K562 (cell line): ENCODE results near the gene MRRF. TPM values are rescaled to one million over a fixed set of nuclear protein-coding genes. Genes with fewer than 3 reads are reported as not detected.
A peak's percentile ranks its signal among the peaks of the same experiment; 100 is the strongest.

Experiments used
- GABPA ChIP-seq: fragments of 200-800 bp; sonication (Bioruptor generic); conservative IDR thresholded peaks from 2 replicates; pipeline ENCODE4 v1.6.1; 2016; ENCODE audit warnings: low read depth, missing genetic modification characterization, missing compliant biosample characterization
- KLF6 ChIP-seq: fragments of 250-450 bp; sonication (Bioruptor Pico); IDR thresholded peaks from 2 replicates; pipeline ENCODE4 v1.4.0; 2020; ENCODE audit warnings: mild to moderate bottlenecking, moderate library complexity, borderline replicate concordance
- NBN ChIP-seq: fragments of 450-650 bp; IDR thresholded peaks from 2 replicates; pipeline ENCODE4 v1.6.1; 2016; ENCODE audit warnings: low read depth, mild to moderate bottlenecking
- NR2C2 ChIP-seq, 2 experiments: fragments of 200-800 bp in 1 of 2; sonication (Bioruptor generic) in 1 of 2; sonication (generic) in 1 of 2; formaldehyde crosslinking in 1 of 2; IDR thresholded peaks; 2 replicates each; pipeline versions ENCODE4 v1.6.1 to v1.8.0; 2016 to 2022; ENCODE audit warnings: mild to moderate bottlenecking in 1 of 2, missing compliant biosample characterization in 1 of 2, missing genetic modification characterization in 1 of 2, missing genetic modification reagents in 1 of 2
- PHB2 ChIP-seq: fragments of 450-650 bp; IDR thresholded peaks from 2 replicates; pipeline ENCODE4 v1.6.1; 2017; ENCODE audit warnings: low read depth
- RBFOX2 ChIP-seq: fragments of 200-400 bp; formaldehyde crosslinking; IDR thresholded peaks from 2 replicates; pipeline ENCODE4 v1.6.1; 2017; ENCODE audit warnings: low read depth, mild to moderate bottlenecking, low read length, moderate library complexity
- TFAM ChIP-seq: fragments of 250-450 bp; sonication (Bioruptor Pico); conservative IDR thresholded peaks from 2 replicates; pipeline ENCODE4 v1.5.0; 2021; ENCODE audit warnings: mild to moderate bottlenecking, moderate library complexity
- ZNF830 ChIP-seq: fragments of 250-450 bp; sonication (Bioruptor Pico); IDR thresholded peaks from 2 replicates; pipeline ENCODE4 v1.5.0; 2021; ENCODE audit warnings: mild to moderate bottlenecking
- polyA plus RNA-seq, 8 experiments: library from polyadenylated mRNA; depleted of rRNA in 4 of 8; stranded (reverse) in 5 of 8; unstranded in 3 of 8; fragments of >200 nt; fragmentation: Nextera tagmentation in 2 of 8; fragmentation: Illumina TruSeq in 1 of 8; extraction: Ambion mirVana in 2 of 8; extraction: Trizol in 1 of 8; gene quantifications; 2 replicates each; pipeline versions ENCODE4 v1.2.1 to v1.2.3, GENCODE V29; 2011 to 2014; ENCODE audit warnings: inconsistent platforms in 1 of 8, missing spikeins in 1 of 8
- total RNA-seq, 7 experiments: library from RNA; depleted of rRNA in 6 of 7; stranded (reverse); fragments of >200 nt in 6 of 7; fragmentation: Illumina TruSeq in 2 of 7; extraction: Trizol in 2 of 7; gene quantifications; 2 replicates each; pipeline versions ENCODE4 v1.2.1 to v1.2.3, GENCODE V29; 2011 to 2021; ENCODE audit warnings: low replicate concordance in 1 of 7
- TF ChIP-seq, protein P1 (sequence below), 2 experiments: fragments of 150-350 bp in 1 of 2; IDR thresholded peaks; 2 replicates each; pipeline ENCODE4 v1.6.1; 2012 to 2016; ENCODE audit warnings: low read depth in 2 of 2, low read length in 2 of 2, mild to moderate bottlenecking in 1 of 2, moderate library complexity in 1 of 2
- TF ChIP-seq, protein P2 (sequence below): fragments of 450-650 bp; IDR thresholded peaks from 2 replicates; pipeline ENCODE4 v1.7.0; 2016; ENCODE audit warnings: borderline replicate concordance
- TF ChIP-seq, protein P3 (sequence below): fragments of 450-650 bp; conservative IDR thresholded peaks from 2 replicates; pipeline ENCODE4 v1.6.1; 2016; ENCODE audit warnings: missing genetic modification characterization, low read depth, mild to moderate bottlenecking, control low read depth, missing compliant biosample characterization
- TF ChIP-seq, protein P4 (sequence below): sonication (generic); formaldehyde crosslinking; IDR thresholded peaks from 2 replicates; pipeline ENCODE4 v1.8.0; 2022; ENCODE audit warnings: mild to moderate bottlenecking, missing genetic modification reagents
- TF ChIP-seq, protein P5 (sequence below): sonication (generic); formaldehyde crosslinking; IDR thresholded peaks from 2 replicates; pipeline ENCODE4 v1.8.0; 2022; ENCODE audit warnings: mild to moderate bottlenecking, missing genetic modification reagents

MRRF gene
- total and polyA plus RNA-seq, 9 of the 15 experiments (the other 6 are each of a cell fraction or from before 2014, with no cell fraction given), result 55.0 to 105 (median 81.2) TPM

DNA sequence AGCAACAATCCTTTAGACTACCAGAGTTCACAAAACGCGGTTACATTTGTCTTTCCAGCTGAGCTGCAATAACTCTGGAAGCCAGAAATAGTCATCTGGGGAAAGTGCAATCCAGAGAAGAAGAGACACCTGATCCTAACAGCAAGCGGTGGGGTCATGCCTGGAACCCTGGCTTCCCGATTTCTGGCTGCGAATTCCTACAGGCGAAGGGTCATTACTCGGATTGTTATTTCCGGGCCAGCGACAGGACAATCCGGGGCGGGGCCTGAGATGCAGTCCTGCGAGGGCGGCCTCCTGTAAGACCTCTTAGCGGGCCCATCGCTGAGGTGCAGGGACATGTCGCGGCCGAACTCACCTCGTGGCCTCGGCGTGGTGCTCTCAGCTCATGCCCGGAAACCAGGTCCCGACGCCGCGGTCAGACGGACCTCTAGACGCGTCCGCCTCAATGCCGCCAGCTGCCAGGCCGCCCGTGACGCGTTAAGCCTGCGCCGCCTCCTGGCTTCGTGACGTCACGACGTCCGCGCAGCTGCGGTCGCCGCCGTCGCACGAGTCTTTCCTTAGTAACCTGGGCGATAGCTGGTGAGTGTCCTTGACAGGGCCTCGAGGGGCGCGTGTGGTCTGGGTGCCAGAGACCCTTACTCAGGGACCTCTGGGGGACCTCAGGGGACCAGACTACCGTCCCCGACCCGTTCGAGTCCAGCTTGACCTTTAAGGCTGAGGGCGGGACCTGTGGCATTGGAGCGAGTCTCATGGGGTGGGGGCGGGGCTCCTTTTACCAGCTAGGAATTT is at the start of gene MRRF, which contains the start of gene RBM18 (continued):
- TF ChIP-seq, protein P1, sequence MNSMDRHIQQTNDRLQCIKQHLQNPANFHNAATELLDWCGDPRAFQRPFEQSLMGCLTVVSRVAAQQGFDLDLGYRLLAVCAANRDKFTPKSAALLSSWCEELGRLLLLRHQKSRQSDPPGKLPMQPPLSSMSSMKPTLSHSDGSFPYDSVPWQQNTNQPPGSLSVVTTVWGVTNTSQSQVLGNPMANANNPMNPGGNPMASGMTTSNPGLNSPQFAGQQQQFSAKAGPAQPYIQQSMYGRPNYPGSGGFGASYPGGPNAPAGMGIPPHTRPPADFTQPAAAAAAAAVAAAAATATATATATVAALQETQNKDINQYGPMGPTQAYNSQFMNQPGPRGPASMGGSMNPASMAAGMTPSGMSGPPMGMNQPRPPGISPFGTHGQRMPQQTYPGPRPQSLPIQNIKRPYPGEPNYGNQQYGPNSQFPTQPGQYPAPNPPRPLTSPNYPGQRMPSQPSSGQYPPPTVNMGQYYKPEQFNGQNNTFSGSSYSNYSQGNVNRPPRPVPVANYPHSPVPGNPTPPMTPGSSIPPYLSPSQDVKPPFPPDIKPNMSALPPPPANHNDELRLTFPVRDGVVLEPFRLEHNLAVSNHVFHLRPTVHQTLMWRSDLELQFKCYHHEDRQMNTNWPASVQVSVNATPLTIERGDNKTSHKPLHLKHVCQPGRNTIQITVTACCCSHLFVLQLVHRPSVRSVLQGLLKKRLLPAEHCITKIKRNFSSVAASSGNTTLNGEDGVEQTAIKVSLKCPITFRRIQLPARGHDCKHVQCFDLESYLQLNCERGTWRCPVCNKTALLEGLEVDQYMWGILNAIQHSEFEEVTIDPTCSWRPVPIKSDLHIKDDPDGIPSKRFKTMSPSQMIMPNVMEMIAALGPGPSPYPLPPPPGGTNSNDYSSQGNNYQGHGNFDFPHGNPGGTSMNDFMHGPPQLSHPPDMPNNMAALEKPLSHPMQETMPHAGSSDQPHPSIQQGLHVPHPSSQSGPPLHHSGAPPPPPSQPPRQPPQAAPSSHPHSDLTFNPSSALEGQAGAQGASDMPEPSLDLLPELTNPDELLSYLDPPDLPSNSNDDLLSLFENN (IDR thresholded peaks at IDR 0.05; ENCODE audit: low read depth in 2 of 2, low read length in 2 of 2), result no peak
- TF ChIP-seq NR2C2 (CRISPR knock-in tag; IDR thresholded peaks at IDR 0.05), result peak; percentile 89
- TF ChIP-seq NR2C2 (tag; IDR thresholded peaks at IDR 0.05), result peak; percentile 95
- TF ChIP-seq, protein P2, sequence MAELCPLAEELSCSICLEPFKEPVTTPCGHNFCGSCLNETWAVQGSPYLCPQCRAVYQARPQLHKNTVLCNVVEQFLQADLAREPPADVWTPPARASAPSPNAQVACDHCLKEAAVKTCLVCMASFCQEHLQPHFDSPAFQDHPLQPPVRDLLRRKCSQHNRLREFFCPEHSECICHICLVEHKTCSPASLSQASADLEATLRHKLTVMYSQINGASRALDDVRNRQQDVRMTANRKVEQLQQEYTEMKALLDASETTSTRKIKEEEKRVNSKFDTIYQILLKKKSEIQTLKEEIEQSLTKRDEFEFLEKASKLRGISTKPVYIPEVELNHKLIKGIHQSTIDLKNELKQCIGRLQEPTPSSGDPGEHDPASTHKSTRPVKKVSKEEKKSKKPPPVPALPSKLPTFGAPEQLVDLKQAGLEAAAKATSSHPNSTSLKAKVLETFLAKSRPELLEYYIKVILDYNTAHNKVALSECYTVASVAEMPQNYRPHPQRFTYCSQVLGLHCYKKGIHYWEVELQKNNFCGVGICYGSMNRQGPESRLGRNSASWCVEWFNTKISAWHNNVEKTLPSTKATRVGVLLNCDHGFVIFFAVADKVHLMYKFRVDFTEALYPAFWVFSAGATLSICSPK, result no peak
- no peak for TF ChIP-seq KLF6 (CRISPR knock-in tag)
- TF ChIP-seq, protein P3, sequence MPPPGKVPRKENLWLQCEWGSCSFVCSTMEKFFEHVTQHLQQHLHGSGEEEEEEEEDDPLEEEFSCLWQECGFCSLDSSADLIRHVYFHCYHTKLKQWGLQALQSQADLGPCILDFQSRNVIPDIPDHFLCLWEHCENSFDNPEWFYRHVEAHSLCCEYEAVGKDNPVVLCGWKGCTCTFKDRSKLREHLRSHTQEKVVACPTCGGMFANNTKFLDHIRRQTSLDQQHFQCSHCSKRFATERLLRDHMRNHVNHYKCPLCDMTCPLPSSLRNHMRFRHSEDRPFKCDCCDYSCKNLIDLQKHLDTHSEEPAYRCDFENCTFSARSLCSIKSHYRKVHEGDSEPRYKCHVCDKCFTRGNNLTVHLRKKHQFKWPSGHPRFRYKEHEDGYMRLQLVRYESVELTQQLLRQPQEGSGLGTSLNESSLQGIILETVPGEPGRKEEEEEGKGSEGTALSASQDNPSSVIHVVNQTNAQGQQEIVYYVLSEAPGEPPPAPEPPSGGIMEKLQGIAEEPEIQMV (tag), result peak; percentile 93
- peak; percentile 97 for TF ChIP-seq RBFOX2
- peak; percentile 100 for TF ChIP-seq NBN
- TF ChIP-seq, protein P4, sequence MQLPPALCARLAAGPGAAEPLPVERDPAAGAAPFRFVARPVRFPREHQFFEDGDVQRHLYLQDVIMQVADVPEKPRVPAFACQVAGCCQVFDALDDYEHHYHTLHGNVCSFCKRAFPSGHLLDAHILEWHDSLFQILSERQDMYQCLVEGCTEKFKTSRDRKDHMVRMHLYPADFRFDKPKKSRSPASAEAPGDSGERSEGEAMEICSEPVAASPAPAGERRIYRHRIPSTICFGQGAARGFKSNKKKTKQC (CRISPR knock-in tag), result peak; percentile 87; the same call in 1 of the 2 replicates
- no peak for TF ChIP-seq TFAM (CRISPR knock-in tag)
- TF ChIP-seq PHB2, result no peak
- no peak for TF ChIP-seq ZNF830
- TF ChIP-seq GABPA (tag), result peak; percentile 68
- TF ChIP-seq, protein P5, sequence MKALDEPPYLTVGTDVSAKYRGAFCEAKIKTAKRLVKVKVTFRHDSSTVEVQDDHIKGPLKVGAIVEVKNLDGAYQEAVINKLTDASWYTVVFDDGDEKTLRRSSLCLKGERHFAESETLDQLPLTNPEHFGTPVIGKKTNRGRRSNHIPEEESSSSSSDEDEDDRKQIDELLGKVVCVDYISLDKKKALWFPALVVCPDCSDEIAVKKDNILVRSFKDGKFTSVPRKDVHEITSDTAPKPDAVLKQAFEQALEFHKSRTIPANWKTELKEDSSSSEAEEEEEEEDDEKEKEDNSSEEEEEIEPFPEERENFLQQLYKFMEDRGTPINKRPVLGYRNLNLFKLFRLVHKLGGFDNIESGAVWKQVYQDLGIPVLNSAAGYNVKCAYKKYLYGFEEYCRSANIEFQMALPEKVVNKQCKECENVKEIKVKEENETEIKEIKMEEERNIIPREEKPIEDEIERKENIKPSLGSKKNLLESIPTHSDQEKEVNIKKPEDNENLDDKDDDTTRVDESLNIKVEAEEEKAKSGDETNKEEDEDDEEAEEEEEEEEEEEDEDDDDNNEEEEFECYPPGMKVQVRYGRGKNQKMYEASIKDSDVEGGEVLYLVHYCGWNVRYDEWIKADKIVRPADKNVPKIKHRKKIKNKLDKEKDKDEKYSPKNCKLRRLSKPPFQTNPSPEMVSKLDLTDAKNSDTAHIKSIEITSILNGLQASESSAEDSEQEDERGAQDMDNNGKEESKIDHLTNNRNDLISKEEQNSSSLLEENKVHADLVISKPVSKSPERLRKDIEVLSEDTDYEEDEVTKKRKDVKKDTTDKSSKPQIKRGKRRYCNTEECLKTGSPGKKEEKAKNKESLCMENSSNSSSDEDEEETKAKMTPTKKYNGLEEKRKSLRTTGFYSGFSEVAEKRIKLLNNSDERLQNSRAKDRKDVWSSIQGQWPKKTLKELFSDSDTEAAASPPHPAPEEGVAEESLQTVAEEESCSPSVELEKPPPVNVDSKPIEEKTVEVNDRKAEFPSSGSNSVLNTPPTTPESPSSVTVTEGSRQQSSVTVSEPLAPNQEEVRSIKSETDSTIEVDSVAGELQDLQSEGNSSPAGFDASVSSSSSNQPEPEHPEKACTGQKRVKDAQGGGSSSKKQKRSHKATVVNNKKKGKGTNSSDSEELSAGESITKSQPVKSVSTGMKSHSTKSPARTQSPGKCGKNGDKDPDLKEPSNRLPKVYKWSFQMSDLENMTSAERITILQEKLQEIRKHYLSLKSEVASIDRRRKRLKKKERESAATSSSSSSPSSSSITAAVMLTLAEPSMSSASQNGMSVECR (CRISPR knock-in tag), result peak; percentile 99
